WTC11 (cell line): ENCODE measurements around the gene COQ2. TPM values are rescaled to one million over a fixed set of nuclear protein-coding genes. Genes with fewer than 3 reads are reported as not detected.

Source experiments
- ATAC-seq: fragments of 200-7000 bp; cut with Tn5 transposase; 2 replicates; pipeline ENCODE4 v1.10.0; 2021; ENCODE audit warnings: mild to moderate bottlenecking, moderate library complexity
- CTCF ChIA-PET: fragments of 300-600 bp; sonication (Branson Sonifier 250); formaldehyde crosslinking; loops from one replicate; lab custom pipeline; 2021; ENCODE audit warnings: antibody characterized with exemption; lab: Charles Lee
- POLR2A ChIA-PET: fragments of 350-600 bp; sonication (Branson Sonifier 250); formaldehyde crosslinking; loops from one replicate; lab custom pipeline; 2021; ENCODE audit warnings: antibody characterized with exemption; lab: Charles Lee
- DNase-seq: peaks from one replicate; pipeline ENCODE4 v3.0.0; 2021; ENCODE audit warnings: low spot score
- H3K27ac Mint-ChIP-seq: 2 replicates; pipeline ENCODE4 v1.8.0; 2021; ENCODE audit warnings: mixed read lengths
- H3K27me3 Mint-ChIP-seq: 2 replicates; pipeline ENCODE4 v1.8.0; 2021; ENCODE audit warnings: low read depth, mild to moderate bottlenecking, moderate library complexity, mixed read lengths
- H3K36me3 Mint-ChIP-seq: 2 replicates; pipeline ENCODE4 v1.8.0; 2021; ENCODE audit warnings: mixed read lengths
- H3K4me1 Mint-ChIP-seq: 2 replicates; pipeline ENCODE4 v1.8.0; 2022; ENCODE audit warnings: mixed read lengths
- H3K4me3 Mint-ChIP-seq: 2 replicates; pipeline ENCODE4 v1.8.0; 2021; ENCODE audit warnings: mild to moderate bottlenecking, moderate library complexity, mixed read lengths
- H3K9me3 Mint-ChIP-seq: 2 replicates; pipeline ENCODE4 v1.8.0; 2021; ENCODE audit warnings: mixed read lengths
- ATF1 ChIP-seq: sonication (generic); formaldehyde crosslinking; IDR thresholded peaks from 2 replicates; pipeline ENCODE4 v1.8.1; 2023; ENCODE audit warnings: mild to moderate bottlenecking, moderate library complexity, missing genetic modification reagents
- ETV6 ChIP-seq: sonication (generic); formaldehyde crosslinking; IDR thresholded peaks from 2 replicates; pipeline ENCODE4 v1.8.1; 2022; ENCODE audit warnings: mild to moderate bottlenecking, missing genetic modification reagents
- GABPB1 ChIP-seq: sonication (generic); formaldehyde crosslinking; IDR thresholded peaks from 2 replicates; pipeline ENCODE4 v1.8.1; 2023; ENCODE audit warnings: mild to moderate bottlenecking, missing genetic modification reagents
- GRHL2 ChIP-seq: fragments of 250-450 bp; sonication (Bioruptor Pico); IDR thresholded peaks from 2 replicates; pipeline ENCODE4 v1.8.0; 2022; ENCODE audit warnings: mild to moderate bottlenecking, moderate library complexity; ENCODE audit not compliant: insufficient replicate concordance, severe bottlenecking
- GTF2I ChIP-seq: fragments of 250-450 bp; sonication (Bioruptor Pico); conservative IDR thresholded peaks from 2 replicates; pipeline ENCODE4 v1.4.0; 2021; ENCODE audit warnings: mild to moderate bottlenecking
- IRF2 ChIP-seq: sonication (generic); formaldehyde crosslinking; IDR thresholded peaks from 2 replicates; pipeline ENCODE4 v1.8.0; 2022; ENCODE audit warnings: low read depth, missing genetic modification reagents, borderline replicate concordance
- SMAD3 ChIP-seq: sonication (generic); formaldehyde crosslinking; IDR thresholded peaks from 2 replicates; pipeline ENCODE4 v1.8.0; 2022; ENCODE audit warnings: missing genetic modification reagents, mild to moderate bottlenecking, borderline replicate concordance
- SP1 ChIP-seq: sonication (generic); formaldehyde crosslinking; conservative IDR thresholded peaks from 2 replicates; pipeline ENCODE4 v1.8.1; 2022; ENCODE audit warnings: missing genetic modification reagents
- TCF7 ChIP-seq: sonication (generic); formaldehyde crosslinking; IDR thresholded peaks from 2 replicates; pipeline ENCODE4 v1.8.0; 2022; ENCODE audit warnings: mild to moderate bottlenecking, low read depth, missing genetic modification reagents, moderate library complexity
- ZNF219 ChIP-seq: sonication (generic); formaldehyde crosslinking; IDR thresholded peaks from 2 replicates; pipeline ENCODE4 v1.8.0; 2023; ENCODE audit warnings: missing genetic modification reagents, mild to moderate bottlenecking, borderline replicate concordance
- ZNF671 ChIP-seq: fragments of 250-450 bp; sonication (Bioruptor Pico); IDR thresholded peaks from 2 replicates; pipeline ENCODE4 v1.8.0; 2021; ENCODE audit warnings: mild to moderate bottlenecking
- total RNA-seq: library from RNA; stranded (reverse); gene quantifications from 3 replicates; pipeline ENCODE4 v1.2.3, GENCODE V29; 2021
- TF ChIP-seq, protein P1 (sequence below): sonication (generic); formaldehyde crosslinking; IDR thresholded peaks from 2 replicates; pipeline ENCODE4 v1.8.0; 2023; ENCODE audit warnings: mild to moderate bottlenecking, missing genetic modification reagents
- TF ChIP-seq, protein P2 (sequence below): sonication (generic); formaldehyde crosslinking; IDR thresholded peaks from 2 replicates; pipeline ENCODE4 v1.8.1; 2022; ENCODE audit warnings: mild to moderate bottlenecking, missing genetic modification reagents, moderate library complexity, borderline replicate concordance
- TF ChIP-seq, protein P3 (sequence below): sonication (generic); formaldehyde crosslinking; conservative IDR thresholded peaks from 2 replicates; pipeline ENCODE4 v1.8.1; 2022; ENCODE audit warnings: mild to moderate bottlenecking, missing genetic modification reagents
- TF ChIP-seq, protein P4 (sequence below): sonication (generic); formaldehyde crosslinking; IDR thresholded peaks from 2 replicates; pipeline ENCODE4 v1.8.0; 2023; ENCODE audit warnings: missing genetic modification reagents
- TF ChIP-seq, protein P5 (sequence below): sonication (generic); formaldehyde crosslinking; conservative IDR thresholded peaks from 2 replicates; pipeline ENCODE4 v1.8.1; 2023; ENCODE audit warnings: mild to moderate bottlenecking, low read depth, missing genetic modification reagents, moderate library complexity
- TF ChIP-seq, protein P6 (sequence below): fragments of 250-450 bp; sonication (Bioruptor Pico); IDR thresholded peaks from 2 replicates; pipeline ENCODE4 v2.1.2; 2022; ENCODE audit warnings: mild to moderate bottlenecking, moderate library complexity
- TF ChIP-seq, protein P7 (sequence below): sonication (generic); formaldehyde crosslinking; IDR thresholded peaks from 2 replicates; pipeline ENCODE4 v1.8.1; 2023; ENCODE audit warnings: mild to moderate bottlenecking, missing genetic modification reagents, borderline replicate concordance

The COQ2 gene
- total RNA-seq, 1 experiment from 2014 or later = 21.6 TPM

DNA sequence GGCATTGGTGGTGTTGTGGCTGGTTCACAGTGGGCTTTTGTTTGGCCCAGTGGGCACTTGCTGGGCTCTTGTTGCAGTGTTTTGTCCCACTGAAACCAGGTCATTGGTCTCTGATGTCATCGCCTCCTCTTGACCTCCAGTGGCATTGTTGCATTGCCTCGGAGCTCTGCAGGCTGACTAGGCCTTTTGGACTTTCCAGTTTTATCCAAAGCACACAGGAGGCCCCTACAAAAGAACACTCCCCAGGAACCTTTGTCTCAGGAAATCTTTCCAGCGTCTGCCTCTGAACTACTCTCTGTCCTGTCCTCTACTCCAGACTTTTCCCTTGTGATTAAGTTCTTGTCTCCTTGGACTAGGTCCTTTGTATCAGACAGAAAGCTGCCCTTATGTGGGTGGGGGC is 54.8 kb downstream of the COQ2 start:
- DNase-seq (no peak), ATAC-seq (no peak)
- H3K27me3 Mint-ChIP-seq = no peaks in the 10 kb centered on the region; the same call in 1 of the 2 replicates
- no peaks in the 10 kb centered on the region for H3K4me1 Mint-ChIP-seq
- CTCF ChIA-PET = no interaction called here
- TF ChIP-seq, protein P1, sequence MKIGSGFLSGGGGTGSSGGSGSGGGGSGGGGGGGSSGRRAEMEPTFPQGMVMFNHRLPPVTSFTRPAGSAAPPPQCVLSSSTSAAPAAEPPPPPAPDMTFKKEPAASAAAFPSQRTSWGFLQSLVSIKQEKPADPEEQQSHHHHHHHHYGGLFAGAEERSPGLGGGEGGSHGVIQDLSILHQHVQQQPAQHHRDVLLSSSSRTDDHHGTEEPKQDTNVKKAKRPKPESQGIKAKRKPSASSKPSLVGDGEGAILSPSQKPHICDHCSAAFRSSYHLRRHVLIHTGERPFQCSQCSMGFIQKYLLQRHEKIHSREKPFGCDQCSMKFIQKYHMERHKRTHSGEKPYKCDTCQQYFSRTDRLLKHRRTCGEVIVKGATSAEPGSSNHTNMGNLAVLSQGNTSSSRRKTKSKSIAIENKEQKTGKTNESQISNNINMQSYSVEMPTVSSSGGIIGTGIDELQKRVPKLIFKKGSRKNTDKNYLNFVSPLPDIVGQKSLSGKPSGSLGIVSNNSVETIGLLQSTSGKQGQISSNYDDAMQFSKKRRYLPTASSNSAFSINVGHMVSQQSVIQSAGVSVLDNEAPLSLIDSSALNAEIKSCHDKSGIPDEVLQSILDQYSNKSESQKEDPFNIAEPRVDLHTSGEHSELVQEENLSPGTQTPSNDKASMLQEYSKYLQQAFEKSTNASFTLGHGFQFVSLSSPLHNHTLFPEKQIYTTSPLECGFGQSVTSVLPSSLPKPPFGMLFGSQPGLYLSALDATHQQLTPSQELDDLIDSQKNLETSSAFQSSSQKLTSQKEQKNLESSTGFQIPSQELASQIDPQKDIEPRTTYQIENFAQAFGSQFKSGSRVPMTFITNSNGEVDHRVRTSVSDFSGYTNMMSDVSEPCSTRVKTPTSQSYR = no peak
- no peak for TF ChIP-seq GABPB1
- no peaks in the 10 kb centered on the region for H3K36me3 Mint-ChIP-seq
- no peaks in the 10 kb centered on the region for H3K9me3 Mint-ChIP-seq
- no peak overlapping the region for H3K4me3 Mint-ChIP-seq
- POLR2A ChIA-PET = interaction anchor here (0.6 kb wide), 1 partner anchor 856 kb away, joined by 9 read pairs; the partner anchor contains the start of gene HNRNPD
- no peak overlapping the region for H3K27ac Mint-ChIP-seq

DNA sequence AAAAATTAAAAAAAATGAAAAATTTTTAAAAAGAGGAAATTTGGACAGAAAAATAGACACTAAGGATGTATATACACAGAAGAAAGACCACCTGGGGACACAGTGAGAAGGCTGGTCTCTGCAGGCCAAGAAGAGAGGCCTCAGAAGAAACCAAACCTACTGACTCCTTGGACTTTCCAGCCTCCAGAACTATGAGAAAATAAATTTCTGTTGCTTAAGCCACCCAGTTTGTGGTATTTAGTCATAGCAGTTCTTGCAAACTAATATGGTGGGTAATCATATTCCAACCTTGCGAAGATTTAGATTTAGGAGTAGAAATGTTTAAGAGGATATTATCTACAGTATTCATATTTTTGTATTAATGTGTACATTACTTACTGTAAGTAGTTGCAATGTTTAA is 56.4 kb downstream of the COQ2 start:
- Mint-ChIP-seq H3K4me3 (no peak overlapping the region), H3K4me1 (no peaks in the 10 kb centered on the region), H3K36me3 (no peaks in the 10 kb centered on the region), H3K27me3 (no peaks in the 10 kb centered on the region; the same call in 1 of the 2 replicates), H3K27ac (no peak overlapping the region)
- POLR2A ChIA-PET = no interaction called here
- TF ChIP-seq ZNF219 (CRISPR knock-in tag) (no peak), ATF1 (CRISPR knock-in tag) (no peak), TCF7 (CRISPR knock-in tag) (no peak), SMAD3 (CRISPR knock-in tag) (no peak), GRHL2 (CRISPR knock-in tag) (no peak), SP1 (CRISPR knock-in tag) (no peak), ETV6 (CRISPR knock-in tag) (no peak), ZNF671 (CRISPR knock-in tag) (no peak), IRF2 (CRISPR knock-in tag) (no peak), GTF2I (CRISPR knock-in tag) (no peak)
- TF ChIP-seq, protein P2, sequence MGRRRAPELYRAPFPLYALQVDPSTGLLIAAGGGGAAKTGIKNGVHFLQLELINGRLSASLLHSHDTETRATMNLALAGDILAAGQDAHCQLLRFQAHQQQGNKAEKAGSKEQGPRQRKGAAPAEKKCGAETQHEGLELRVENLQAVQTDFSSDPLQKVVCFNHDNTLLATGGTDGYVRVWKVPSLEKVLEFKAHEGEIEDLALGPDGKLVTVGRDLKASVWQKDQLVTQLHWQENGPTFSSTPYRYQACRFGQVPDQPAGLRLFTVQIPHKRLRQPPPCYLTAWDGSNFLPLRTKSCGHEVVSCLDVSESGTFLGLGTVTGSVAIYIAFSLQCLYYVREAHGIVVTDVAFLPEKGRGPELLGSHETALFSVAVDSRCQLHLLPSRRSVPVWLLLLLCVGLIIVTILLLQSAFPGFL (CRISPR knock-in tag) = no peak
- TF ChIP-seq, protein P3, sequence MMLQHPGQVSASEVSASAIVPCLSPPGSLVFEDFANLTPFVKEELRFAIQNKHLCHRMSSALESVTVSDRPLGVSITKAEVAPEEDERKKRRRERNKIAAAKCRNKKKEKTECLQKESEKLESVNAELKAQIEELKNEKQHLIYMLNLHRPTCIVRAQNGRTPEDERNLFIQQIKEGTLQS = no peak
- TF ChIP-seq, protein P4, sequence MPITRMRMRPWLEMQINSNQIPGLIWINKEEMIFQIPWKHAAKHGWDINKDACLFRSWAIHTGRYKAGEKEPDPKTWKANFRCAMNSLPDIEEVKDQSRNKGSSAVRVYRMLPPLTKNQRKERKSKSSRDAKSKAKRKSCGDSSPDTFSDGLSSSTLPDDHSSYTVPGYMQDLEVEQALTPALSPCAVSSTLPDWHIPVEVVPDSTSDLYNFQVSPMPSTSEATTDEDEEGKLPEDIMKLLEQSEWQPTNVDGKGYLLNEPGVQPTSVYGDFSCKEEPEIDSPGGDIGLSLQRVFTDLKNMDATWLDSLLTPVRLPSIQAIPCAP (CRISPR knock-in tag) = no peak
- TF ChIP-seq, protein P5, sequence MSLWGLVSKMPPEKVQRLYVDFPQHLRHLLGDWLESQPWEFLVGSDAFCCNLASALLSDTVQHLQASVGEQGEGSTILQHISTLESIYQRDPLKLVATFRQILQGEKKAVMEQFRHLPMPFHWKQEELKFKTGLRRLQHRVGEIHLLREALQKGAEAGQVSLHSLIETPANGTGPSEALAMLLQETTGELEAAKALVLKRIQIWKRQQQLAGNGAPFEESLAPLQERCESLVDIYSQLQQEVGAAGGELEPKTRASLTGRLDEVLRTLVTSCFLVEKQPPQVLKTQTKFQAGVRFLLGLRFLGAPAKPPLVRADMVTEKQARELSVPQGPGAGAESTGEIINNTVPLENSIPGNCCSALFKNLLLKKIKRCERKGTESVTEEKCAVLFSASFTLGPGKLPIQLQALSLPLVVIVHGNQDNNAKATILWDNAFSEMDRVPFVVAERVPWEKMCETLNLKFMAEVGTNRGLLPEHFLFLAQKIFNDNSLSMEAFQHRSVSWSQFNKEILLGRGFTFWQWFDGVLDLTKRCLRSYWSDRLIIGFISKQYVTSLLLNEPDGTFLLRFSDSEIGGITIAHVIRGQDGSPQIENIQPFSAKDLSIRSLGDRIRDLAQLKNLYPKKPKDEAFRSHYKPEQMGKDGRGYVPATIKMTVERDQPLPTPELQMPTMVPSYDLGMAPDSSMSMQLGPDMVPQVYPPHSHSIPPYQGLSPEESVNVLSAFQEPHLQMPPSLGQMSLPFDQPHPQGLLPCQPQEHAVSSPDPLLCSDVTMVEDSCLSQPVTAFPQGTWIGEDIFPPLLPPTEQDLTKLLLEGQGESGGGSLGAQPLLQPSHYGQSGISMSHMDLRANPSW = no peak
- TF ChIP-seq, protein P6, sequence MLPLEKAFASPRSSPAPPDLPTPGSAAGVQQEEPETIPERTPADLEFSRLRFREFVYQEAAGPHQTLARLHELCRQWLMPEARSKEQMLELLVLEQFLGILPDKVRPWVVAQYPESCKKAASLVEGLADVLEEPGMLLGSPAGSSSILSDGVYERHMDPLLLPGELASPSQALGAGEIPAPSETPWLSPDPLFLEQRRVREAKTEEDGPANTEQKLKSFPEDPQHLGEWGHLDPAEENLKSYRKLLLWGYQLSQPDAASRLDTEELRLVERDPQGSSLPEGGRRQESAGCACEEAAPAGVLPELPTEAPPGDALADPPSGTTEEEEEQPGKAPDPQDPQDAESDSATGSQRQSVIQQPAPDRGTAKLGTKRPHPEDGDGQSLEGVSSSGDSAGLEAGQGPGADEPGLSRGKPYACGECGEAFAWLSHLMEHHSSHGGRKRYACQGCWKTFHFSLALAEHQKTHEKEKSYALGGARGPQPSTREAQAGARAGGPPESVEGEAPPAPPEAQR (CRISPR knock-in tag) = no peak
- TF ChIP-seq, protein P7, sequence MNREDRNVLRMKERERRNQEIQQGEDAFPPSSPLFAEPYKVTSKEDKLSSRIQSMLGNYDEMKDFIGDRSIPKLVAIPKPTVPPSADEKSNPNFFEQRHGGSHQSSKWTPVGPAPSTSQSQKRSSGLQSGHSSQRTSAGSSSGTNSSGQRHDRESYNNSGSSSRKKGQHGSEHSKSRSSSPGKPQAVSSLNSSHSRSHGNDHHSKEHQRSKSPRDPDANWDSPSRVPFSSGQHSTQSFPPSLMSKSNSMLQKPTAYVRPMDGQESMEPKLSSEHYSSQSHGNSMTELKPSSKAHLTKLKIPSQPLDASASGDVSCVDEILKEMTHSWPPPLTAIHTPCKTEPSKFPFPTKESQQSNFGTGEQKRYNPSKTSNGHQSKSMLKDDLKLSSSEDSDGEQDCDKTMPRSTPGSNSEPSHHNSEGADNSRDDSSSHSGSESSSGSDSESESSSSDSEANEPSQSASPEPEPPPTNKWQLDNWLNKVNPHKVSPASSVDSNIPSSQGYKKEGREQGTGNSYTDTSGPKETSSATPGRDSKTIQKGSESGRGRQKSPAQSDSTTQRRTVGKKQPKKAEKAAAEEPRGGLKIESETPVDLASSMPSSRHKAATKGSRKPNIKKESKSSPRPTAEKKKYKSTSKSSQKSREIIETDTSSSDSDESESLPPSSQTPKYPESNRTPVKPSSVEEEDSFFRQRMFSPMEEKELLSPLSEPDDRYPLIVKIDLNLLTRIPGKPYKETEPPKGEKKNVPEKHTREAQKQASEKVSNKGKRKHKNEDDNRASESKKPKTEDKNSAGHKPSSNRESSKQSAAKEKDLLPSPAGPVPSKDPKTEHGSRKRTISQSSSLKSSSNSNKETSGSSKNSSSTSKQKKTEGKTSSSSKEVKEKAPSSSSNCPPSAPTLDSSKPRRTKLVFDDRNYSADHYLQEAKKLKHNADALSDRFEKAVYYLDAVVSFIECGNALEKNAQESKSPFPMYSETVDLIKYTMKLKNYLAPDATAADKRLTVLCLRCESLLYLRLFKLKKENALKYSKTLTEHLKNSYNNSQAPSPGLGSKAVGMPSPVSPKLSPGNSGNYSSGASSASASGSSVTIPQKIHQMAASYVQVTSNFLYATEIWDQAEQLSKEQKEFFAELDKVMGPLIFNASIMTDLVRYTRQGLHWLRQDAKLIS (CRISPR knock-in tag) = no peak
- TF ChIP-seq, all 79 proteins: peak for 0
- CTCF ChIA-PET = no interaction called here
- H3K9me3 Mint-ChIP-seq = no peaks in the 10 kb centered on the region
- DNase-seq (no peak), ATAC-seq (no peak)
